Cardiac fibroblast (primary cell): ENCODE measurements around the gene TMPRSS15.

Experiments
- DNase-seq, 2 donors: peaks; one replicate each; pipeline versions ENCODE4 v3.0.0 to v3.0.0-alpha.2; 2010; ENCODE audit warnings: low read depth in 2 of 2
- H3K4me3 ChIP-seq, 2 donors: replicated peaks in 1 of 2; 1 replicate in 1 of 2; 2 replicates in 1 of 2; pipeline ENCODE4 v1.5.1; 2011; ENCODE audit warnings: low read depth in 2 of 2, low read length in 2 of 2, mild to moderate bottlenecking in 2 of 2, moderate library complexity in 1 of 2
- TF ChIP-seq, protein P1 (sequence below): IDR thresholded peaks from one replicate; pipeline ENCODE4 v1.5.1; 2011; ENCODE audit warnings: low read depth, mild to moderate bottlenecking, low read length, inconsistent platforms

TMPRSS15 gene

DNA sequence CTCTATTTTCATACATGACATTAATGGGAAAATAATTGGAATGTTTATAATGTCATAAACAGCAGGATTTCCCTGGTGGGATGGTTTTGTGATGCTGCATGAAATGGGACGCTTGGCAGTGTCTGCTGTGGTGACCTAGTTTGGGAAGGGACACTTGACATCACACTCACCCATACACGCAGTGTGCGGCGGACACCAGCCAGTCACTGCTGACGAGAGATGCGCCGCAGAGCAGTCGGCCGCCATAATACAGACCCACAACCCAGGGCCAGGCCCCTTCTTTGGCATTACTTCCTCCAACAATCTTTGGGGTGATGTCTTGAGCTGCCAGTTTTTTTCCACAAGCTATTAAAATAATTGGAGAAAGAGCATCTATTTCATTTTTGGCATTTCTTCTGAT lies 109.5 kb downstream of the TMPRSS15 start:
- no peak for DNase-seq
- no peak overlapping the region for H3K4me3 ChIP-seq
- TF ChIP-seq, protein P1, sequence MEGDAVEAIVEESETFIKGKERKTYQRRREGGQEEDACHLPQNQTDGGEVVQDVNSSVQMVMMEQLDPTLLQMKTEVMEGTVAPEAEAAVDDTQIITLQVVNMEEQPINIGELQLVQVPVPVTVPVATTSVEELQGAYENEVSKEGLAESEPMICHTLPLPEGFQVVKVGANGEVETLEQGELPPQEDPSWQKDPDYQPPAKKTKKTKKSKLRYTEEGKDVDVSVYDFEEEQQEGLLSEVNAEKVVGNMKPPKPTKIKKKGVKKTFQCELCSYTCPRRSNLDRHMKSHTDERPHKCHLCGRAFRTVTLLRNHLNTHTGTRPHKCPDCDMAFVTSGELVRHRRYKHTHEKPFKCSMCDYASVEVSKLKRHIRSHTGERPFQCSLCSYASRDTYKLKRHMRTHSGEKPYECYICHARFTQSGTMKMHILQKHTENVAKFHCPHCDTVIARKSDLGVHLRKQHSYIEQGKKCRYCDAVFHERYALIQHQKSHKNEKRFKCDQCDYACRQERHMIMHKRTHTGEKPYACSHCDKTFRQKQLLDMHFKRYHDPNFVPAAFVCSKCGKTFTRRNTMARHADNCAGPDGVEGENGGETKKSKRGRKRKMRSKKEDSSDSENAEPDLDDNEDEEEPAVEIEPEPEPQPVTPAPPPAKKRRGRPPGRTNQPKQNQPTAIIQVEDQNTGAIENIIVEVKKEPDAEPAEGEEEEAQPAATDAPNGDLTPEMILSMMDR = no peak

GRCh38 chr21:18289876-18290275 lies 113.7 kb downstream of the TMPRSS15 start:
- DNase-seq = no peak
- no peak overlapping the region for H3K4me3 ChIP-seq
- TF ChIP-seq, protein P1 = no peak

GRCh38 chr21:18285379-18285778 lies 118.2 kb downstream of the TMPRSS15 start:
- TF ChIP-seq, protein P1 = no peak
- no peak overlapping the region for H3K4me3 ChIP-seq
- no peak for DNase-seq

GRCh38 chr21:18275781-18276180 lies 127.8 kb downstream of the TMPRSS15 start:
- no peak for DNase-seq
- TF ChIP-seq, protein P1 = no peak
- no peak overlapping the region for H3K4me3 ChIP-seq

DNA sequence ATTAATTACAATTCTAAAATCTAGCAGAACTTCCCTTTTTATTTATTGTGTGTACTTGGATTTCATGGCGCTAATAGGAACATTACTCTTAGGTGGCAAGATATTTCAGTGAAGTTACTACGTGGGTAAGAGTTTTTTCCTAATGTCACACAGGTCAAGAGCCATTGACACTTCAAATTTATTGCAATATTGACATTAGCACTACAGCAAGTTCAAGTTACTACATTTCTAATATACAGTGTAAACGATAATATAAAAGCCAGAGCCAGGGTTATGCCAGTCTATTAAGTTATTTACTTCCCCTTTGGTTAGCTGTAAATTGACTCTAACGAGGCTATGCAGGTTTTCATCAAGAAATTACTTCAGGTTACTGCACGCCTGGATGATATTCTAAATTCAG lies 129.2 kb downstream of the TMPRSS15 start:
- H3K4me3 ChIP-seq = no peak overlapping the region
- TF ChIP-seq, protein P1 = no peak
- DNase-seq = no peak

DNA sequence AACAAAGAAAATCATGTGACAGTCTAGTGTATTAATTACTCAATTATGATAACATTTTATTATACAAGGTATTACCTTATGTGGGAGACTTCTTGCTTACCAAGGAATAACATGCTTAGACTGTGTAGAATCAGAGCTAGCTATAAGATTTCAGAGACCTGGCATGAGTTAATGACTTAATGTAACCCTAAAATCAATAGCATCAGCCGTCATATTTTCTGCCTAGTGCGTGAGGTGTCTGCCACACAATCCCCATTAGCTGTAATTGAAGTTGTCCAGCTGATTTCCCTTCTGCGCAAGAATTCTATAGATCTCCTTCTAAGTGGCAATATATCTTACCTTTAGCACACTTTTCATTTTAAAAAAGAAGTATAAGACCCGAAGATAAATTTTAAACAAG lies 130.2 kb downstream of the TMPRSS15 start:
- TF ChIP-seq, protein P1 = no peak
- no peak overlapping the region for H3K4me3 ChIP-seq

GRCh38 chr21:18269856-18270255 lies 133.7 kb downstream of the TMPRSS15 start:
- no peak overlapping the region for H3K4me3 ChIP-seq
- DNase-seq = no peak
- TF ChIP-seq, protein P1 = no peak

More for the DNA sequence above, 130.2 kb downstream of the TMPRSS15 start:
- no peak for DNase-seq
